IMR-90 (cell line): ENCODE measurements around the gene CHTF8. TPM values are rescaled to one million over a fixed set of nuclear protein-coding genes. Genes with fewer than 3 reads are reported as not detected.

Source experiments
- ATAC-seq: fragments of 200-7000 bp; cut with Tn5 transposase; 2 replicates; pipeline ENCODE4 v1.9.1; 2020; ENCODE audit warnings: low read depth, mild to moderate bottlenecking, moderate library complexity
- BruUV-seq: library from RNA; stranded (reverse); fragments of 400-500 nt; replicated peaks from 2 replicates; lab custom pipeline; 2021; lab: Mats Ljungman, UMichigan
- CTCF ChIA-PET: fragments of 300-600 bp; formaldehyde crosslinking; extraction: SDS; loops from one replicate; lab custom pipeline; 2021; ENCODE audit warnings: antibody characterized with exemption; lab: Yijun Ruan, JAX
- POLR2A ChIA-PET: fragments of 300-600 bp; sonication (Branson Sonifier 250); formaldehyde crosslinking; loops from one replicate; lab custom pipeline; 2022; ENCODE audit warnings: antibody characterized with exemption; ENCODE audit not compliant: unreplicated experiment; lab: Charles Lee
- DNase-seq: peaks from one replicate; pipeline ENCODE4 v3.0.0; 2013
- H2AFZ ChIP-seq: replicated peaks from 2 replicates; pipeline ENCODE3; 2013; ENCODE audit warnings: low read length, mild to moderate bottlenecking; ENCODE audit not compliant: poor library complexity
- H2AK5ac ChIP-seq: 2 replicates; pipeline ENCODE4 v1.6.1; 2013; ENCODE audit warnings: low read depth, low read length, inconsistent platforms
- H2AK9ac ChIP-seq: replicated peaks from 2 replicates; pipeline ENCODE3; 2013; ENCODE audit warnings: mild to moderate bottlenecking, low read depth, low read length, moderate library complexity; ENCODE audit not compliant: poor library complexity
- H2BK120ac ChIP-seq: 2 replicates; pipeline ENCODE4 v1.6.1; 2013; ENCODE audit warnings: low read depth, low read length, inconsistent platforms
- H2BK15ac ChIP-seq: 3 replicates; pipeline ENCODE4 v1.6.1; 2013; ENCODE audit warnings: low read depth, low read length, inconsistent platforms
- H2BK20ac ChIP-seq: 2 replicates; pipeline ENCODE4 v1.6.1; 2013; ENCODE audit warnings: low read depth, mild to moderate bottlenecking, inconsistent platforms, low read length, moderate library complexity
- H2BK5ac ChIP-seq: 2 replicates; pipeline ENCODE4 v1.6.1; 2013; ENCODE audit warnings: mild to moderate bottlenecking, low read depth, low read length, inconsistent platforms; ENCODE audit not compliant: poor library complexity, severe bottlenecking
- H3K14ac ChIP-seq: replicated peaks from 2 replicates; pipeline ENCODE4 v1.6.1; 2013; ENCODE audit warnings: low read depth, low read length, inconsistent platforms
- H3K18ac ChIP-seq: 2 replicates; pipeline ENCODE4 v1.6.1; 2013; ENCODE audit warnings: low read depth, low read length, control low read depth
- H3K23ac ChIP-seq: 2 replicates; pipeline ENCODE4 v1.6.1; 2013; ENCODE audit warnings: low read depth, low read length, inconsistent platforms
- H3K27ac ChIP-seq: 2 replicates; pipeline ENCODE4 v1.5.1; 2013; ENCODE audit warnings: mild to moderate bottlenecking, control low read depth, low read length; ENCODE audit not compliant: insufficient read depth
- H3K27me3 ChIP-seq: 2 replicates; pipeline ENCODE4 v1.6.1; 2013; ENCODE audit warnings: low read length; ENCODE audit not compliant: control insufficient read depth, insufficient read depth
- H3K36me3 ChIP-seq: 2 replicates; pipeline ENCODE4 v1.6.1; 2013; ENCODE audit warnings: low read length, mixed read lengths; ENCODE audit not compliant: control insufficient read depth, insufficient read depth
- H3K4ac ChIP-seq: 2 replicates; pipeline ENCODE4 v1.6.1; 2013; ENCODE audit warnings: low read depth, low read length, inconsistent platforms
- H3K4me1 ChIP-seq: 2 replicates; pipeline ENCODE4 v1.6.1; 2013; ENCODE audit warnings: low read length, mixed read lengths; ENCODE audit not compliant: control insufficient read depth, insufficient read depth
- H3K4me2 ChIP-seq: 2 replicates; pipeline ENCODE4 v1.6.1; 2013; ENCODE audit warnings: low read depth, mild to moderate bottlenecking, control low read depth, low read length, moderate library complexity
- H3K4me3 ChIP-seq: 2 replicates; pipeline ENCODE4 v1.5.1; 2013; ENCODE audit warnings: low read depth, mild to moderate bottlenecking, control low read depth, low read length, moderate library complexity; ENCODE audit not compliant: insufficient read depth
- H3K56ac ChIP-seq: 2 replicates; pipeline ENCODE4 v1.6.1; 2013; ENCODE audit warnings: low read length, inconsistent platforms; ENCODE audit not compliant: insufficient read depth; ENCODE audit errors: extremely low read depth
- H3K79me1 ChIP-seq, 2 experiments: 2 replicates each; pipeline ENCODE4 v1.6.1; 2013; ENCODE audit warnings: low read length in 2 of 2, inconsistent platforms in 1 of 2, low read depth in 1 of 2
- H3K9ac ChIP-seq: 2 replicates; pipeline ENCODE4 v1.6.1; 2013; ENCODE audit warnings: low read depth, low read length, control low read depth
- H3K9me1 ChIP-seq: 2 replicates; pipeline ENCODE4 v1.6.1; 2013; ENCODE audit warnings: low read length, inconsistent platforms; ENCODE audit not compliant: insufficient read depth
- H3K9me3 ChIP-seq: 2 replicates; pipeline ENCODE4 v1.6.1; 2013; ENCODE audit warnings: low read length; ENCODE audit not compliant: control insufficient read depth, insufficient read depth
- H4K20me1 ChIP-seq: 2 replicates; pipeline ENCODE4 v1.6.1; 2013; ENCODE audit warnings: low read length, inconsistent platforms; ENCODE audit not compliant: insufficient read depth
- H4K5ac ChIP-seq: 2 replicates; pipeline ENCODE4 v1.6.1; 2013; ENCODE audit warnings: mild to moderate bottlenecking, low read depth, low read length, control low read depth
- H4K8ac ChIP-seq, 2 experiments: 2 replicates each; pipeline ENCODE4 v1.6.1; 2013; ENCODE audit warnings: low read depth in 2 of 2, low read length in 2 of 2, control low read depth in 1 of 2, inconsistent platforms in 1 of 2
- H4K91ac ChIP-seq: 2 replicates; pipeline ENCODE4 v1.6.1; 2013; ENCODE audit warnings: low read depth, low read length, inconsistent platforms; ENCODE audit not compliant: insufficient read depth
- BHLHE40 ChIP-seq: fragments of 150-350 bp; IDR thresholded peaks from 2 replicates; pipeline ENCODE4 v1.6.1; 2016; ENCODE audit warnings: mild to moderate bottlenecking, low read depth, low read length
- CEBPB ChIP-seq: IDR thresholded peaks from 2 replicates; pipeline ENCODE4 v1.6.1; 2012; ENCODE audit warnings: low read depth, low read length, improper control_type of control experiment
- CHD1 ChIP-seq: IDR thresholded peaks from 2 replicates; pipeline ENCODE4 v1.6.1; 2012; ENCODE audit warnings: low read depth, low read length, improper control_type of control experiment
- ELK1 ChIP-seq: fragments of 150-350 bp; IDR thresholded peaks from 2 replicates; pipeline ENCODE4 v1.6.1; 2016; ENCODE audit warnings: low read depth, mild to moderate bottlenecking, low read length, moderate library complexity, borderline replicate concordance
- MXI1 ChIP-seq: IDR thresholded peaks from 2 replicates; pipeline ENCODE4 v1.6.1; 2012; ENCODE audit warnings: low read depth, mild to moderate bottlenecking, low read length, moderate library complexity, borderline replicate concordance
- NFE2L2 ChIP-seq: fragments of 150-350 bp; IDR thresholded peaks from 2 replicates; pipeline ENCODE4 v1.6.1; 2016; ENCODE audit warnings: low read depth, mild to moderate bottlenecking, low read length
- POLR2A ChIP-seq: IDR thresholded peaks from 2 replicates; pipeline ENCODE4 v1.6.1; 2012; ENCODE audit warnings: mild to moderate bottlenecking, low read depth, low read length
- RAD21 ChIP-seq: IDR thresholded peaks from 2 replicates; pipeline ENCODE4 v1.6.1; 2012; ENCODE audit warnings: low read length, improper control_type of control experiment
- RFX5 ChIP-seq: IDR thresholded peaks from 2 replicates; pipeline ENCODE4 v1.8.0; 2012; ENCODE audit warnings: low read depth, mild to moderate bottlenecking, low read length, moderate library complexity
- WGBS, 2 experiments: methylation state at CpG; one replicate each; pipeline versions ENCODE4 v1.1.5 to v1.1.7; 2013; ENCODE audit warnings: missing lambda C conversion rate in 2 of 2; ENCODE audit not compliant: insufficient read length in 1 of 2; ENCODE audit errors: extremely low coverage in 2 of 2; 5-methylcytosine and 5-hydroxymethylcytosine counted together
- dilution Hi-C: fragments of 300-500 bp; cut with HindIII; formaldehyde crosslinking; loops from one replicate; pipeline ENCODE4 v1.14.3; 2018; ENCODE audit warnings: low sequenced_read_pairs; ENCODE audit not compliant: unreplicated experiment
- in situ Hi-C: fragments of 300-500 bp; cut with MboI; formaldehyde crosslinking; loops from 3 replicates; pipeline ENCODE4 v1.14.3; 2019; ENCODE audit warnings: low sequenced_read_pairs, inconsistent platforms, mixed read lengths
- intact Hi-C: fragments of 100-400 bp; cut with micrococcal nuclease; formaldehyde crosslinking; loops from 2 replicates; pipeline ENCODE4 v1.10.0; 2022
- polyA plus RNA-seq, 3 experiments: library from polyadenylated mRNA; depleted of rRNA; stranded (reverse); fragments of >200 nt; gene quantifications; 2 replicates each; pipeline ENCODE4 v1.2.3, GENCODE V29; 2012; ENCODE audit warnings: low replicate concordance in 1 of 3
- total RNA-seq: library from RNA; depleted of rRNA; stranded (reverse); fragments of >200 nt; gene quantifications from 2 replicates; pipeline ENCODE4 v1.2.3, GENCODE V29; 2012

The CHTF8 gene
- total and polyA plus RNA-seq, 2 of the 4 experiments (the other 2 are of a cell fraction), result 47.1 to 122 TPM

- no peak overlapping the region for H3K14ac ChIP-seq
- no peak overlapping the region for H3K4me3 ChIP-seq
- H2BK5ac ChIP-seq, result no peak overlapping the region
- intact Hi-C loops, result no loop called here
- no peak overlapping the region for H2AFZ ChIP-seq
- H4K8ac ChIP-seq, result no peak overlapping the region
- H2BK15ac ChIP-seq, result no peak overlapping the region
- in situ Hi-C loops, result no loop called here
- ChIA-PET POLR2A (no interaction called here), CTCF (no interaction called here)
- no peak overlapping the region for H3K18ac ChIP-seq
- H3K4me1 ChIP-seq, result no peaks in the 10 kb centered on the region
- no TSS peak for BruUV-seq
- peaks cover 38% of the 10 kb centered on the region for H3K36me3 ChIP-seq
- ATAC-seq, result no peak
- no peak overlapping the region for H3K27ac ChIP-seq
- no peak overlapping the region for H4K91ac ChIP-seq
- 90% methylated on average over 1 of the region's 2 CpGs; no CpG with 5 or more reads in 1 of the 2 experiments for WGBS, 2 experiments
- H3K56ac ChIP-seq, result no peak overlapping the region
- H3K9me3 ChIP-seq, result no peaks in the 10 kb centered on the region
- no peak overlapping the region for H2BK20ac ChIP-seq
- no peaks in the 10 kb centered on the region for H3K27me3 ChIP-seq
- TF ChIP-seq CHD1 (no peak), NFE2L2 (no peak), RFX5 (no peak), POLR2A (no peak), CEBPB (no peak), BHLHE40 (no peak), MXI1 (no peak), ELK1 (no peak), RAD21 (no peak)
- no peak overlapping the region for H2AK9ac ChIP-seq
- DNase-seq, result no peak
- no peak overlapping the region for H3K9ac ChIP-seq
- H3K23ac ChIP-seq, result no peak overlapping the region
- peaks cover 18 to 39% of the 10 kb centered on the region in 2 experiments for H3K79me1 ChIP-seq
- H4K20me1 ChIP-seq, result no peaks in the 10 kb centered on the region
- dilution Hi-C loops, result no loop called here
- H3K9me1 ChIP-seq, result no peaks in the 10 kb centered on the region
- H3K4ac ChIP-seq, result no peak overlapping the region
- no peak overlapping the region for H2BK120ac ChIP-seq
- H4K5ac ChIP-seq, result no peak overlapping the region
- no peak overlapping the region for H2AK5ac ChIP-seq
- no peak overlapping the region for H3K4me2 ChIP-seq
Observed at GRCh38 chr16:69138608-69139007, 6.2 kb upstream of the CHTF8 start.
